Thyroid gland (tissue), 4 donors: Measurements from ENCODE around the gene PDE11A. TPM values are rescaled to one million over a fixed set of nuclear protein-coding genes. Genes with fewer than 3 reads are reported as not detected.

ENCODE experiments used
- DNase-seq, 2 donors: peaks; one replicate each; pipeline ENCODE4 v3.0.0-alpha.2; 2019
- H3K27ac ChIP-seq, 3 donors: fragments of 200-600 bp; sonication (generic); 1 replicate in 2 of 3; 2 replicates in 1 of 3; pipeline ENCODE4 v1.5.1; 2016 to 2019; ENCODE audit warnings: mild to moderate bottlenecking in 1 of 3, moderate library complexity in 1 of 3
- H3K27me3 ChIP-seq: fragments of 200-600 bp; sonication (generic); one replicate; pipeline ENCODE4 v1.5.1; 2019
- H3K36me3 ChIP-seq, 2 donors: fragments of 200-600 bp; sonication (generic); one replicate each; pipeline ENCODE4 v1.5.1; 2016 to 2019
- H3K4me1 ChIP-seq, 2 donors: fragments of 200-600 bp; sonication (generic); one replicate each; pipeline ENCODE4 v1.5.1; 2017 to 2019
- H3K4me3 ChIP-seq, 3 donors: fragments of 200-600 bp; sonication (generic); replicated peaks in 1 of 3; 1 replicate in 2 of 3; 2 replicates in 1 of 3; pipeline ENCODE4 v1.5.1; 2016; ENCODE audit warnings: mild to moderate bottlenecking in 1 of 3
- H3K9me3 ChIP-seq: fragments of 200-600 bp; sonication (generic); one replicate; pipeline ENCODE4 v1.5.1; 2017
- POLR2A ChIP-seq, 2 donors: fragments of 450-650 bp; IDR thresholded peaks; one replicate each; pipeline ENCODE4 v1.6.1; 2017; ENCODE audit warnings: antibody characterized with exemption in 2 of 2, mild to moderate bottlenecking in 2 of 2, moderate library complexity in 1 of 2
- WGBS, 2 donors: methylation state at CpG; one replicate each; pipeline ENCODE4 v1.1.5; 2017; 5-methylcytosine and 5-hydroxymethylcytosine counted together
- intact Hi-C: fragments of 100-400 bp; cut with DNase I; formaldehyde crosslinking; loops from one replicate; pipeline ENCODE4 v1.15.1; 2023
- total RNA-seq, 4 donors: library from RNA; depleted of rRNA; stranded (reverse); fragments of >200 nt; gene quantifications; one replicate each; pipeline ENCODE4 v1.2.3, GENCODE V29; 2016
- TF ChIP-seq, protein P1 (sequence below), 6 experiments: fragments of 200-600 bp in 3 of 6; fragments of 450-650 bp in 3 of 6; sonication (generic) in 3 of 6; IDR thresholded peaks; one replicate each; pipeline ENCODE4 v1.5.1; 2016 to 2019; ENCODE audit warnings: antibody characterized with exemption in 6 of 6, mild to moderate bottlenecking in 2 of 6, inconsistent platforms in 1 of 6, moderate library complexity in 1 of 6

PDE11A gene
- total RNA-seq, 4 donors from 2014 or later: 2.2 to 4.0 (median 3.0) TPM

DNA sequence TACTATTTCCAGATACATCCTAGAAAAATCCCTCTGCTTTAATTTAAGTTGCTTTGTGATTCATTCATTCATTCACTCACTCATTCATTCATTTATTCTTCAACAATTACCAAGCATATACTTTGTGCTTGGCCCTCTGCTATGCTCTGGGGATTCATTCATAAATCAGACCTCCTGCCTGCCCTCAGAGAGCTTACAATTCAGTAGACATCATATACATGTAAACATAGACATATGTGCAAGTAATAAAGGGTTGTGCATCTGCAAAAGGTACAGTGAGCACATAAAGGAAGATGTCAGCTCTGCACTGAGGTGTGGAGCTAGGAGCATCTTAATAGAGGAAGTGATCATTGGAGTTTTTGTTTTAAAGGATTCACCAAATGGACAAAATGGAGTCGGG lies 490.6 kb downstream of the PDE11A start:
- intact Hi-C loops: no loop called here
- Histone ChIP-seq H3K27ac (no peak overlapping the region), H3K4me3 (no peak overlapping the region), H3K9me3 (no peaks in the 10 kb centered on the region), H3K36me3 (no peaks in the 10 kb centered on the region), H3K27me3 (no peaks in the 10 kb centered on the region), H3K4me1 (no peaks in the 10 kb centered on the region)
- DNase-seq: no peak
- no peak for TF ChIP-seq POLR2A (IDR thresholded peaks at IDR 0.05)
- TF ChIP-seq, protein P1, sequence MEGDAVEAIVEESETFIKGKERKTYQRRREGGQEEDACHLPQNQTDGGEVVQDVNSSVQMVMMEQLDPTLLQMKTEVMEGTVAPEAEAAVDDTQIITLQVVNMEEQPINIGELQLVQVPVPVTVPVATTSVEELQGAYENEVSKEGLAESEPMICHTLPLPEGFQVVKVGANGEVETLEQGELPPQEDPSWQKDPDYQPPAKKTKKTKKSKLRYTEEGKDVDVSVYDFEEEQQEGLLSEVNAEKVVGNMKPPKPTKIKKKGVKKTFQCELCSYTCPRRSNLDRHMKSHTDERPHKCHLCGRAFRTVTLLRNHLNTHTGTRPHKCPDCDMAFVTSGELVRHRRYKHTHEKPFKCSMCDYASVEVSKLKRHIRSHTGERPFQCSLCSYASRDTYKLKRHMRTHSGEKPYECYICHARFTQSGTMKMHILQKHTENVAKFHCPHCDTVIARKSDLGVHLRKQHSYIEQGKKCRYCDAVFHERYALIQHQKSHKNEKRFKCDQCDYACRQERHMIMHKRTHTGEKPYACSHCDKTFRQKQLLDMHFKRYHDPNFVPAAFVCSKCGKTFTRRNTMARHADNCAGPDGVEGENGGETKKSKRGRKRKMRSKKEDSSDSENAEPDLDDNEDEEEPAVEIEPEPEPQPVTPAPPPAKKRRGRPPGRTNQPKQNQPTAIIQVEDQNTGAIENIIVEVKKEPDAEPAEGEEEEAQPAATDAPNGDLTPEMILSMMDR (IDR thresholded peaks at IDR 0.05): no peak
- WGBS, 2 donors: 95 to 98% methylated on average over 1 of the region's 1 CpG

DNA sequence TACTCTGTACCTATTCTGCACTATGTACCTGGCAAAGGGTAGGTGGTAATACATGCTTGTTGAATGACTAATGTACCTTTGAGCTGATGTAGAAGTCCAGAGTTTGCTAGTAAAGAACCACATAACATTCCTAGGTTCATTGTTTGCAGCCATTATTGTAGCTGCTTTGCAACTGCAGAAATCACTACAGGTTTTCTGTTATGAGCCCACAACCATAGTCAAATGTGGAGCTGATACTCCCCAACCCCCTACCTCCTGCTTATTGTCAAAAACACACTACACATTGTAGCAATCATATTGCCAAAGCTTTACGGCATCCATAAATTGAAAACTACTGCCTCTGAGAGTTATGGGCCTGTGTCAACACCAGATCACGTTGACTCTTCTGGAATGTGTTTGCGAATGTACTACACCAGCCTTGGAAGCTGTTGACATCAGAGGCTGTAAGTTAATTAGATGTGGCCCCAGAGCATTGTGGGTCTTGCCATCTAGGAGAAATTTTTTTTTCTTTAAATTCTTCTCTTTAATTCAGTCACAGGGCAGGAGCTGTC lies 493.0 kb downstream of the PDE11A start:
- H3K27ac ChIP-seq: no peak overlapping the region
- no peaks in the 10 kb centered on the region for H3K36me3 ChIP-seq
- no peak for DNase-seq
- H3K4me3 ChIP-seq: no peak overlapping the region
- WGBS, 2 donors: 76 to 88% methylated on average over 3 of the region's 3 CpGs
- no peaks in the 10 kb centered on the region for H3K9me3 ChIP-seq
- TF ChIP-seq, protein P1 (IDR thresholded peaks at IDR 0.05): no peak
- no peak for TF ChIP-seq POLR2A (IDR thresholded peaks at IDR 0.05)
- no peaks in the 10 kb centered on the region for H3K27me3 ChIP-seq
- intact Hi-C loops: no loop called here
- H3K4me1 ChIP-seq: no peaks in the 10 kb centered on the region

GRCh38 chr2:177578454-177578853 lies 494.1 kb downstream of the PDE11A start:
- Histone ChIP-seq H3K9me3 (no peaks in the 10 kb centered on the region), H3K4me3 (no peak overlapping the region), H3K36me3 (no peaks in the 10 kb centered on the region), H3K27ac (no peak overlapping the region), H3K27me3 (no peaks in the 10 kb centered on the region), H3K4me1 (no peaks in the 10 kb centered on the region)
- WGBS, 2 donors: 85 to 89% methylated on average over 3 of the region's 3 CpGs
- intact Hi-C loops: no loop called here
- no peak for DNase-seq
- TF ChIP-seq POLR2A (IDR thresholded peaks at IDR 0.05): no peak
- TF ChIP-seq, protein P1 (IDR thresholded peaks at IDR 0.05): no peak

DNA sequence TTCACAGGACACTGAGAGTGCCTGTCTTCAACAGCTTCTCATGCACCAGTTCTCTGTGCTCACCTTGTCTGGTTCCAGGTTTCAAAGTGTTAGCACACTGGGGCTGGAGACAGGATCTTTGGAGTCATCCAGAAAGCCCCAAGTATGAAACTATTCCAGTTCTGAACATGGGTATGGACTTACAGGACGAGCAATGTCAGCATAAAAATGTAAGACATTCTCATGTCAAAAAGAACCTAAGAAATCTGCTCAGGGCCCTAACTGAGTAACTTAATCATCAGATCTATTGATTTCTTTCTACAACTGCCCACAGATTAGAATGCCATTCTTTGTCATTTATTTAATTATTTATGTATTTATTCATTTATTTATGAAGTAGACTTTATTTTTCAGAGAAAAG lies 495.5 kb downstream of the PDE11A start:
- no peaks in the 10 kb centered on the region for H3K9me3 ChIP-seq
- TF ChIP-seq, protein P1 (IDR thresholded peaks at IDR 0.05): no peak
- no peak for TF ChIP-seq POLR2A (IDR thresholded peaks at IDR 0.05)
- no peaks in the 10 kb centered on the region for H3K36me3 ChIP-seq
- H3K4me1 ChIP-seq: peaks cover 0 to 8% of the 10 kb centered on the region in 2 donors
- H3K27ac ChIP-seq: no peak overlapping the region
- WGBS, 2 donors: 73 to 84% methylated on average over 1 of the region's 1 CpG
- no peak for DNase-seq
- H3K4me3 ChIP-seq: no peak overlapping the region
- intact Hi-C loops: no loop called here
- no peaks in the 10 kb centered on the region for H3K27me3 ChIP-seq

DNA sequence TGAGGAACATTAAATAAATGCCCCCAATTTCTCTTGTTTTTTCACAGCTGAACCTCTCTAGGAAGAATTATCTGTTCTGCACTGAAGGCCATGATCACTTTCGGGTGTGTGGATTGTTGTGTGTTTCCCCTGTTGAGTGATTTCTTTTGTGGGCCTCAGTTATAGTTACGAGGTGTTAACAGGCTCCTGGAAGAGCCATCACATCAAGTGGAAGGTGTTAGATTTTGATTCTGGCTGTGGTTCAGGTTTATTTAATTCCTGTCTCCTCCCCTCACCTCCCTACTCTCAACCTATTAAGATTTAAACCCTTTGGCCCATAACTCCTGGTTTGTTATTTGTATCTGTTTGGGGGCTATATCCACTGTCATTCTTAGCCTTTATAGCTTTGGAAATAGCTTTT lies 497.2 kb downstream of the PDE11A start:
- intact Hi-C loops: no loop called here
- Histone ChIP-seq H3K4me3 (no peak overlapping the region), H3K36me3 (no peaks in the 10 kb centered on the region), H3K4me1 (peaks cover 0 to 10% of the 10 kb centered on the region in 2 donors), H3K9me3 (no peaks in the 10 kb centered on the region), H3K27ac (no peak overlapping the region), H3K27me3 (no peaks in the 10 kb centered on the region)
- WGBS, 2 donors: 85 to 89% methylated on average over 2 of the region's 2 CpGs
- TF ChIP-seq, protein P1 (IDR thresholded peaks at IDR 0.05): no peak
- no peak for TF ChIP-seq POLR2A (IDR thresholded peaks at IDR 0.05)
- no peak for DNase-seq
